Vagina (tissue), 2 donors: ENCODE results near the gene HOXC5.

Source experiments
- POLR2AphosphoS5 ChIP-seq, 2 donors: sonication (generic); formaldehyde crosslinking; IDR thresholded peaks; one replicate each; pipeline ENCODE4 v1.9.0; 2017; ENCODE audit warnings: antibody characterized with exemption in 2 of 2, mild to moderate bottlenecking in 2 of 2, low read depth in 1 of 2; ENCODE audit not compliant: insufficient read depth in 1 of 2
- TF ChIP-seq, protein P1 (sequence below), 3 experiments: fragments of 450-650 bp in 2 of 3; fragments of 200-600 bp in 1 of 3; sonication (generic) in 1 of 3; IDR thresholded peaks; one replicate each; pipeline ENCODE4 v1.5.1; 2017 to 2019; ENCODE audit warnings: antibody characterized with exemption in 3 of 3, mild to moderate bottlenecking in 2 of 3, moderate library complexity in 2 of 3

DNA sequence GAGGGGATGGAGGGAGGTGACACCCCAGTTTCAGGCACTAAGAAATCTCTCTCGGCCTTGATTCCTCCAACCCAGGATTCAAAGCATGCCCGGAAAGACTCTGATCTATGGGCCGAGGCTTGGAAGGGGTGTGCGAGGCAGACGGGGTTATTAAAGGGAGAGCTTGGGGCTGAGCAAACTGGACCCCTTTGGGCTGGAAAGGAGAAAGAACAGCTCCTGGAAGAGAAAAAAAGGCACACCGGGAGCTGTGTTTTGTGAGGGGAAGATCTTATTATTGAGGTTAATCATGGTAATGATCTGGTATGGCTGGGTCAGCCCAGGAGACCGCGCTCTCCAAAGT, 15.1 kb downstream of the HOXC5 start:
- TF ChIP-seq, protein P1, sequence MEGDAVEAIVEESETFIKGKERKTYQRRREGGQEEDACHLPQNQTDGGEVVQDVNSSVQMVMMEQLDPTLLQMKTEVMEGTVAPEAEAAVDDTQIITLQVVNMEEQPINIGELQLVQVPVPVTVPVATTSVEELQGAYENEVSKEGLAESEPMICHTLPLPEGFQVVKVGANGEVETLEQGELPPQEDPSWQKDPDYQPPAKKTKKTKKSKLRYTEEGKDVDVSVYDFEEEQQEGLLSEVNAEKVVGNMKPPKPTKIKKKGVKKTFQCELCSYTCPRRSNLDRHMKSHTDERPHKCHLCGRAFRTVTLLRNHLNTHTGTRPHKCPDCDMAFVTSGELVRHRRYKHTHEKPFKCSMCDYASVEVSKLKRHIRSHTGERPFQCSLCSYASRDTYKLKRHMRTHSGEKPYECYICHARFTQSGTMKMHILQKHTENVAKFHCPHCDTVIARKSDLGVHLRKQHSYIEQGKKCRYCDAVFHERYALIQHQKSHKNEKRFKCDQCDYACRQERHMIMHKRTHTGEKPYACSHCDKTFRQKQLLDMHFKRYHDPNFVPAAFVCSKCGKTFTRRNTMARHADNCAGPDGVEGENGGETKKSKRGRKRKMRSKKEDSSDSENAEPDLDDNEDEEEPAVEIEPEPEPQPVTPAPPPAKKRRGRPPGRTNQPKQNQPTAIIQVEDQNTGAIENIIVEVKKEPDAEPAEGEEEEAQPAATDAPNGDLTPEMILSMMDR (IDR thresholded peaks at IDR 0.05) = no peak
- no peak for TF ChIP-seq POLR2AphosphoS5 (IDR thresholded peaks at IDR 0.05; ENCODE audit: insufficient read depth in 1 of 2, low read depth in 1 of 2)
